PFSK-1 (cell line): ENCODE measurements around the gene RUNX1.

Source experiments
- FOXP2 ChIP-seq: optimal IDR thresholded peaks from 2 replicates; pipeline ENCODE3; 2011; ENCODE audit warnings: borderline replicate concordance, control low read depth, inconsistent platforms; ENCODE audit not compliant: insufficient read depth; ENCODE audit errors: extremely low read length, extremely low read depth
- POLR2AphosphoS5 ChIP-seq: IDR thresholded peaks from 2 replicates; pipeline ENCODE4 v1.6.1; 2012; ENCODE audit warnings: low read depth, mild to moderate bottlenecking, control low read depth, low read length, moderate library complexity
- SIN3A ChIP-seq: IDR thresholded peaks from 2 replicates; pipeline ENCODE4 v1.6.1; 2012; ENCODE audit warnings: mild to moderate bottlenecking, low read length, moderate library complexity, borderline replicate concordance; ENCODE audit not compliant: insufficient read depth
- TAF1 ChIP-seq: IDR thresholded peaks from 2 replicates; pipeline ENCODE4 v1.6.1; 2012; ENCODE audit warnings: low read length, control low read depth, borderline replicate concordance; ENCODE audit not compliant: insufficient read depth
- TF ChIP-seq, protein P1 (sequence below), 2 experiments: IDR thresholded peaks; 2 replicates each; pipeline versions ENCODE4 v1.6.1 to v1.8.0; 2011 to 2012; ENCODE audit warnings: low read depth in 2 of 2, low read length in 2 of 2, control low read depth in 1 of 2, inconsistent platforms in 1 of 2, mild to moderate bottlenecking in 1 of 2, moderate library complexity in 1 of 2; ENCODE audit not compliant: insufficient read depth in 1 of 2

RUNX1 gene

DNA sequence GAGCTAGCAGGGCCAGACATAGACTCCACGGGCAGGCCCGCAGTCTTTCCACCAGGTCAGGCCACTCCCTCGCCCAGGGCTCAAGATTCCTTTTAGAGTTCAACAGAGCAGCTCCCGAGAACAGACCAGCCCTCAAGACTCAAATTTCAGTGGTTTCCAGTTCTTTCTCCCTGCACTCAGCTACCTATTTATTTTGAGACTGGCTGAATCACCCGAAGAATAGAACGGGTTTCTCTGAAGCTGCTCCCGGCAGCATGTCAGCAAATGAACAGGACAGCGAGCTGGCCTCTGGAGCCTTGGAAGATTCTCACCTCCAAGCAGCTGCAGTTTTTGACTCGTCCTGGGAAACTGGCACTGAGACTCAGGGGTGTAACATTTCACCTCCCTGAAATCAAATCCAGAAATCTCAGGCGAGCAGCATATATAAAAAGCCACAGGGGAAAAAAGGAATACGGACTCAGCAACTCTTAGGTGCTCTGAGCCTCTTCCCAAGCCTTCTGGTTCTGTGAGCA lies 202.4 kb downstream of the RUNX1 start:
- TF ChIP-seq, protein P1, sequence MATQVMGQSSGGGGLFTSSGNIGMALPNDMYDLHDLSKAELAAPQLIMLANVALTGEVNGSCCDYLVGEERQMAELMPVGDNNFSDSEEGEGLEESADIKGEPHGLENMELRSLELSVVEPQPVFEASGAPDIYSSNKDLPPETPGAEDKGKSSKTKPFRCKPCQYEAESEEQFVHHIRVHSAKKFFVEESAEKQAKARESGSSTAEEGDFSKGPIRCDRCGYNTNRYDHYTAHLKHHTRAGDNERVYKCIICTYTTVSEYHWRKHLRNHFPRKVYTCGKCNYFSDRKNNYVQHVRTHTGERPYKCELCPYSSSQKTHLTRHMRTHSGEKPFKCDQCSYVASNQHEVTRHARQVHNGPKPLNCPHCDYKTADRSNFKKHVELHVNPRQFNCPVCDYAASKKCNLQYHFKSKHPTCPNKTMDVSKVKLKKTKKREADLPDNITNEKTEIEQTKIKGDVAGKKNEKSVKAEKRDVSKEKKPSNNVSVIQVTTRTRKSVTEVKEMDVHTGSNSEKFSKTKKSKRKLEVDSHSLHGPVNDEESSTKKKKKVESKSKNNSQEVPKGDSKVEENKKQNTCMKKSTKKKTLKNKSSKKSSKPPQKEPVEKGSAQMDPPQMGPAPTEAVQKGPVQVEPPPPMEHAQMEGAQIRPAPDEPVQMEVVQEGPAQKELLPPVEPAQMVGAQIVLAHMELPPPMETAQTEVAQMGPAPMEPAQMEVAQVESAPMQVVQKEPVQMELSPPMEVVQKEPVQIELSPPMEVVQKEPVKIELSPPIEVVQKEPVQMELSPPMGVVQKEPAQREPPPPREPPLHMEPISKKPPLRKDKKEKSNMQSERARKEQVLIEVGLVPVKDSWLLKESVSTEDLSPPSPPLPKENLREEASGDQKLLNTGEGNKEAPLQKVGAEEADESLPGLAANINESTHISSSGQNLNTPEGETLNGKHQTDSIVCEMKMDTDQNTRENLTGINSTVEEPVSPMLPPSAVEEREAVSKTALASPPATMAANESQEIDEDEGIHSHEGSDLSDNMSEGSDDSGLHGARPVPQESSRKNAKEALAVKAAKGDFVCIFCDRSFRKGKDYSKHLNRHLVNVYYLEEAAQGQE (IDR thresholded peaks at IDR 0.05; ENCODE audit: insufficient read depth in 1 of 2, low read depth in 2 of 2, low read length in 2 of 2): no peak
- no peak for TF ChIP-seq SIN3A
- TF ChIP-seq FOXP2: no peak
- no peak for TF ChIP-seq TAF1
- no peak for TF ChIP-seq POLR2AphosphoS5

DNA sequence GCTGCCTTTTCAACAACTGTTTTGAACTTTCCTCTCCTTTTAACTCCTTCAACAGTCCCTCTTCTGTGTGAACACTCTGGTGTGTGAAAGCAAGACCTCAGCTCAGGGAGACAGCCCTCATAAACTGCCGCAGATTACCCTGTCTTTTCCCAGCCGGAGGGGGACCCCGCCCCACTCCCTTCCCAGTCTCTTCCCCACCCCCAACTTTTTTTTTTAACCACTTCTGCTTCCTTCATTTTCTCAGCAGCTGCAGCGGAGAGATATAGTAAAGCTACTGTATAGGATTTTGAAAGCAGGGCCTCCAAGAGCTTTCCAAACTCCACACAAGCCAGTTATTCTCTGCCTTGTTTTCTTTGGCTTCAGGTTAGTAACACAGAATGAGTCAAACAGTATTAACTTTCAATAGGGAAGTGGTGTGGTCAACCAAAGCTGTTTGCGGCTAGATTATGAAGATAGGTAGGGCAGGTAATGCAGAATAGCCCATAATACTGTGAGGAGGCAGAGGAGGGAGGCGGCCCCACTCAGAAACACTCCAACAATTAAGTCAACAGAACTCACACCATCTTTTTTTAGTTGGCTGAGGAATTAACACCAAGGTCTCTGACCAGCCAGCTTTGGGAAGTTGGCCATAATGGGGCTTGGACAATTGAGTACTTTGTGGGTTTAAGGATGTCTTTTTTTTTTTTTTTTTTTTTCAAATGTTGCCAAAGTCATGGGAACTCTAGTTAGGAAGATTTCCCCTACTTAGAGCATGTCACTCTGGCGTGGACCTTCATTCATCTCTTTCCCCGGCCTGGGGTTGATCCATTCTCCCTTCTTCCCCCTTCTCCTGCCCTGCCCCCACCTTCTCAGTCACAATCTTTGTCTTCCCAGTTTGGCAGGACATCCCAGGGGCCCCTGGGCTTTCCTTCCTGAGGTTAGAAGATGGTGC lies 203.3 kb downstream of the RUNX1 start:
- TF ChIP-seq FOXP2: no peak
- TF ChIP-seq POLR2AphosphoS5: 0 out of 2 replicates have a peak, but pooled peaks have one; percentile 20
- TF ChIP-seq TAF1: no peak
- TF ChIP-seq, protein P1 (IDR thresholded peaks at IDR 0.05; ENCODE audit: insufficient read depth in 1 of 2, low read depth in 2 of 2, low read length in 2 of 2): no peak

DNA sequence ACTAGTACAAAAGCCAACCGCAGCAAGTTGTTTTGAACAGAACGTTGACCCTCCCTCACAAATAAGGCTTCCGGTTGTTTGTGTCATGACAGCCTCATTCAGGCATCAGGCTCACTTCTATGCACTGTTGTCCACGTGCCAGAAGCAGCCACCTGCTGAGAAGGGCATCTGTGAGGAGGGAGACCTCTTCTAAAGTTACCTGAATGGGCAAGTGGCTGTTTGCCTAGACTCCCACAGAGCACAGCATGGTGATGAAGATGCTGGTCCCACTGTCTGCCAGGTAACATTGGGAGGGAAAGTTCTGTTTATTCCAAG lies 204.2 kb downstream of the RUNX1 start:
- TF ChIP-seq POLR2AphosphoS5 (no peak), FOXP2 (no peak), TAF1 (no peak), SIN3A (no peak)
- TF ChIP-seq, protein P1 (IDR thresholded peaks at IDR 0.05; ENCODE audit: insufficient read depth in 1 of 2, low read depth in 2 of 2, low read length in 2 of 2): no peak

DNA sequence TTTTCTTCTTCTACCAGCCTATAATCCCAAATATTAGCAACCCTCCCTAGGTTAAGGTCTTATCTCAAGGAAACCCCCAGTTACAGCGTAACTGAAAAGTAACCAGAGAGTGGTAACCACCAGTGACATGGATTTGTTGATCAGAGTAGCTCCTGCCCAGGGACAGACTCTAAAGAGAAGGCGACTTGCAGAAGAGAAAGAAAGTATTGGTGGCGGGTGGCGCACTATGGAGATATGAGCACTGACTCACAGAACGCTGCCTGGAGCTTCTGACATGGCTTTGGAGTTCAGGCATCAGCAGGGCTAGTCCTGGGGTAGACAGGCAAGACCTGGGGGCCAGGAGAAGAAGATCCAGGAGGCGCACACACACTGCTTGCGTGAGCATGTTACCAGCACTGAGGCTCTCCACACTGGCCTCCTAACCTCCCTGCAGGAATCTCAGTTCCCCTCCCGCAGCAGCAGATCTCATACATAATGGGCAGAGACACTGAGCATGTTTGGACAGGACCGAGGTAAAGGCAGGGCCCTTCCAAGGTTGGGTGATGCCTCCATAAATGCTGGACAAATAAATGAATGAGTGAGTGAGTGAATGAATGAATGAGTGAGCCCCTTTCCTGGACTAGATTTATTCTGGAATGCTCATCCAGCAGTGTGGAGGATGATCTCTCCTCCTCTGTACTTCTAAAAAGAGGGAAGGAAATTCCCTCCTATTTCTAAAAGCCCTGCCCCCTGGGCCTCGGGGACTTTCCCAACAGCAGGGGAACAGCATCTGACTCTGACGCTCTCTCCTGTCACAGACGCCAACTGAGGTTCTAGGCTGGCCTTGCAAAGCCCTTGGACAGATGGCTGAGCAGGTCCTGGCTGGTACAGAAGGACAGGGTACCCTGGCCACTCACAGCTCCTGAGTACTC lies 204.8 kb downstream of the RUNX1 start:
- TF ChIP-seq FOXP2 (no peak), SIN3A (no peak), TAF1 (no peak)
- TF ChIP-seq, protein P1 (IDR thresholded peaks at IDR 0.05; ENCODE audit: insufficient read depth in 1 of 2, low read depth in 2 of 2, low read length in 2 of 2): no peak
